IPS-18c (cell line): ENCODE measurements around the gene CCDC60.

ENCODE experiments used
- H3K4me3 ChIP-seq: 2 replicates; pipeline ENCODE4 v1.7.0; 2013; ENCODE audit warnings: low read depth, mild to moderate bottlenecking, low read length, moderate library complexity; ENCODE audit not compliant: insufficient read depth
- H3K9me3 ChIP-seq: one replicate; pipeline ENCODE4 v1.6.1; 2013; ENCODE audit warnings: mild to moderate bottlenecking, low read length, moderate library complexity; ENCODE audit not compliant: control insufficient read depth, insufficient read depth

The CCDC60 gene

DNA sequence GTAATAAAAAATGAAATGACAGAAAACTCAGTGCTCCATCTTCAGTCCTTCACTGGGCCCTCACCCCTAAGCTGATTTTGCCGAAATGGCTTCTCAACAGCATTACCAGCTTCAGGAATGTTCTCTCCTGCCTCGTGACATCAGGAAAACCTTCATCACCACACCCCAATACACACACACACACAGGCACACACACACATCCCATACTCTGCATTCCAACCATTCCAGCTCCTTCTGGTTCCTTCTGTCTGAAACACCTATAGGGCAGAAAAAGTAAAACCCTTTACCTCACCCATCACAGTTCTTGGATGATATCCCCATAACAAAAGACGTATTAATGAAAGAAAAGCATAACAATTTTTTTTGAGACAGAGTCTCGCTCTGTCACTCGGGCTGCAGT, 75.9 kb downstream of the CCDC60 start:
- Histone ChIP-seq H3K9me3 (no peaks in the 10 kb centered on the region), H3K4me3 (no peak overlapping the region)

GRCh38 chr12:119412306-119412705, 77.8 kb downstream of the CCDC60 start:
- no peak overlapping the region for H3K4me3 ChIP-seq
- H3K9me3 ChIP-seq: no peaks in the 10 kb centered on the region

- Histone ChIP-seq H3K4me3 (no peak overlapping the region), H3K9me3 (no peaks in the 10 kb centered on the region)
These were observed 78.6 kb downstream of the CCDC60 start for GRCh38 chr12:119412811-119413794.

DNA sequence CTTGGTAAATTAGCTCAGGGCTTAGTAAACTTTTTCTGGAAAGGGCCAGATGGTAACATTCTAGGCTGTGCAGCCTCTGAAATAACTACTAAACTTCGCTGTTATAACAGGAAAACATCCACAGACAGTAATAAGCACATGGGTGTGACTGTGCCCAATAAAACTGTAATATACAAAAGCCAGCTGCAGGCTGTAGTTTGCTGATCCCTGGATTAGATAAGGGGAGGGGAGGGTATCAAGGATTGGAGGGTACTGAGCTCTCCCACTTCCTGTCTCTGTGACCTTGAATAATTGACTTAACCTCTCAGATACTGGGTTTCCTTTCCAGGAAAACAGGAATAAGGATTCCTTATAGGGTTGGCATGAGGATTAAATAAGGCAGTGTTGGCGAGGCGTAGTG, 81.2 kb downstream of the CCDC60 start:
- no peak overlapping the region for H3K4me3 ChIP-seq
- no peaks in the 10 kb centered on the region for H3K9me3 ChIP-seq

DNA sequence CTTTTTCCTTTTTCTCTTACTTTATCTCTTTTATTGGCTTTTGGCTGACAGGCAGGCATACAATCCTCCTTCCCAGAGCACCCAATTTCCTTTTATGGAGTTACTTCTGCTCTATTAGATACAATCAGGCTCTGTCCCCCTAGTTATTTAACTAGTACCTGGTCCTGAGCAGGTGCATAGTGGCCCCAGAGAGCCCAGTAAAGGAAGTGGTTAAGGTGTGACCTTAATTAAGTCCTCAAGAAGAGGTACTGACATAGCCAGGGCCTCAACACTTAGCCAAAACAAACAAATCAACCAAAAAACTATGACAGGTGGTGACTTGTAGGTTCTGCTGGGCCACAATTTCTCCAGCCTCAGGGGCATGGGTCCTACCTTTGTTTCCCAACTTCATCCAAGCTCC, 82.9 kb downstream of the CCDC60 start:
- Histone ChIP-seq H3K9me3 (no peaks in the 10 kb centered on the region), H3K4me3 (no peak overlapping the region)

DNA sequence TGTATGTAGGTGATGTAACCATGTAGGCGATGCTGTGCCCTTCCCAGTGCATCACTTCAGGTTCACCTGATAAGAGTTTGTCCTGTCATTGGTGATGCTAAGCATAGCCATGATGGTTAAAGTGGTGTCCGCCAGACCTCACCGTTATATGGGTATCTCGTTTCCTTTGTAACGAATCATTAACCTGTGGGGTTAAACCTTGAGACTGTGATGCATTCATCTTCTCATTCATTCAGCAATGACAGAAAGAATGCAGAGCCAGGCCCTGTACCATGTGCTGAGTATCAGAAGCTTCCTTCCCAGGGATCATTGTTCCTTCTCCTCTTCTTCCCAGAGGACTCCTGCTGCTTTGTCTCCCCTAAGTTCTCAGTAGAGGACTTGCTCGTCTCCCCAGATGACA, 84.9 kb downstream of the CCDC60 start:
- H3K4me3 ChIP-seq: no peak overlapping the region
- H3K9me3 ChIP-seq: no peaks in the 10 kb centered on the region

GRCh38 chr12:119423285-119423684, 88.8 kb downstream of the CCDC60 start:
- H3K9me3 ChIP-seq: no peaks in the 10 kb centered on the region
- no peak overlapping the region for H3K4me3 ChIP-seq

DNA sequence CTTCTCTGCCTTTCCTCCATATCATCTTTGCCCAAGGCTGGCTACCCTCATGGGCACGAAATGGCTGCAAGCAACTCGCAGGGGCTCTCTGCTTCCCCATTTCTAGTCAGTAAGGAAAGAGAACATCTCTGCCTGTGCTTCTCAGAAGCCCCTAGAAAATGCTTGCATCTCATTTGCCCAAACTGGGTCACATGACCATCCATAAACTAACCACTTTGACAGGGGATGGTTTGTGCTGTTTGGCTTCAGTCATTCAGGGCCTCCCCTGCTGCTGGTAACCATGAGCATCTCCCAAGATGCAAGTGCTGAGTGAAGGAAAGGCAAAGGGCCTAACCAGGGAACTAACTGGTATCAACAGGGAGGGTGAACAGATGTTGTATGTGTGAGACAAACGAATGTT, 91.1 kb downstream of the CCDC60 start:
- H3K9me3 ChIP-seq: no peaks in the 10 kb centered on the region

DNA sequence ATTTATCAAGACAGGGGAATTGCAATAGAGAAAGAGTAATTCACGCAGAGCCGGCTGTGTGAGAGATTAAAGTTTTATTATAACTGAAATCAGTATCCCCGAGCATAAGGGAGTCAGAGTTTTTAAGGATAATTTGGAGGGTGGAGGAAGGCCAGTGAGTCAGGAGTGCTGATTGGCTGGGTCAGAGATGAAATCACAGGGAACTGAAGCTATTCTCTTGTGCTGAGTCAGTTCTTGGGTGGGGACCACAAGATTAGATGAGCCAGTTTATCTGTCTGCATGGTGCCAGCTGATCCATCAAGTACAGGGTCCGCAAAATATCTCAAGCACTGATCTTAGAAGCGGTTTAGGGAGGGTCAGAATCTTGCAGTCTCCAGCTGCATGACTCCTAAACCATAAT, 96.6 kb downstream of the CCDC60 start:
- Histone ChIP-seq H3K4me3 (no peak overlapping the region), H3K9me3 (no peaks in the 10 kb centered on the region)

More for the DNA sequence above, 91.1 kb downstream of the CCDC60 start:
- no peak overlapping the region for H3K4me3 ChIP-seq

- no peaks in the 10 kb centered on the region for H3K9me3 ChIP-seq
- no peak overlapping the region for H3K4me3 ChIP-seq
These were observed 98.4 kb downstream of the CCDC60 start for GRCh38 chr12:119432949-119433348.

DNA sequence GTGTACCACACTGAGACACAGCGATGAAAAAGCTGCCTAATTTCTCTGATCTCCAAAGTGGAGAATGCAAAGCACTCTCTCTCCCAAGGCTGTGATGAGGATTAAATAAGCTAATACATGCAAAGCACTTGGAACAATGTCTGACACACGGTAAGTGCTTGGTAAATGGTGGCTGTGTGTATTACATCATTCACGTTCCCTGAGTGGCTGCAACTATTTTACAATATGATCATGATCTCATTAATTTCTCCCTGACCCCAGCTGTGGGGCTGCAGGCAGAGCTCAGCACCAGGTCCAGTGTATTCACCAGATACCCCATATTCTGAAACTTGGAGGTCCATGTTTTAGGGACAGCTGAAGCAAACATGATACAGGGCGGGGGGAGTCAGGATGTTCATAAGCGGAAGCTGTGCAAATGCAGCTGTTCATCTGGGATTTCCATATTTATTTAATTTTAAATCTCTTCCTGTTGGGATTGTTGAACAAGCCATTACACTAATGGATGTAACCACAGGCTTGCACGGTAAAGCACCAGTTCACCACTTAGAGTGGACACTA, 106.4 kb downstream of the CCDC60 start:
- H3K9me3 ChIP-seq: no peaks in the 10 kb centered on the region
- no peak overlapping the region for H3K4me3 ChIP-seq

- H3K4me3 ChIP-seq: no peak overlapping the region
These were observed 110.0 kb downstream of the CCDC60 start for GRCh38 chr12:119444462-119445044.

GRCh38 chr12:119446459-119446858, 111.9 kb downstream of the CCDC60 start:
- Histone ChIP-seq H3K9me3 (no peaks in the 10 kb centered on the region), H3K4me3 (no peak overlapping the region)

More at GRCh38 chr12:119444462-119445044, 110.0 kb downstream of the CCDC60 start:
- no peaks in the 10 kb centered on the region for H3K9me3 ChIP-seq

- H3K9me3 ChIP-seq: no peaks in the 10 kb centered on the region
- no peak overlapping the region for H3K4me3 ChIP-seq
These were observed 112.6 kb downstream of the CCDC60 start for GRCh38 chr12:119447126-119447525.

DNA sequence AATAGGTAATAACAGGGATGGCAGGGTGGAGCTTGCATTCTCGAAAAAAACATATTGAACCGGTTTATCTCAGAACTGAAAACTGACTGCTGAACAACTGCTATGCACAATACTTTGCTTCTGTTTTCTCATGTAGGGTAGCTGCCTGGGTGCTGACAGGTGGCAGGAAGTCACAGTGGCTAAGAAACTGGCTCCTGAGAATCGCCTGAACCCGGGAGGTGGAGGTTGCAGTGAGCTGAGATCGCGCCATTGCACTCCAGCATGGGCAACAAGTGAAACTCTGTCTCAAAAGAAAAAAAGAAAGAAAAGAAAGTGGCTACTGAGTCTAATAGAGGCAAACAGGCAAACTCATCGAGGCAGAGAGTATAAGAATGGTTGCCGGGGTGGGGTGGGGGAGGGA, 113.1 kb downstream of the CCDC60 start:
- Histone ChIP-seq H3K9me3 (no peaks in the 10 kb centered on the region), H3K4me3 (no peak overlapping the region)

- Histone ChIP-seq H3K9me3 (no peaks in the 10 kb centered on the region), H3K4me3 (no peak overlapping the region)
These were observed 114.1 kb downstream of the CCDC60 start for GRCh38 chr12:119448611-119449131.

DNA sequence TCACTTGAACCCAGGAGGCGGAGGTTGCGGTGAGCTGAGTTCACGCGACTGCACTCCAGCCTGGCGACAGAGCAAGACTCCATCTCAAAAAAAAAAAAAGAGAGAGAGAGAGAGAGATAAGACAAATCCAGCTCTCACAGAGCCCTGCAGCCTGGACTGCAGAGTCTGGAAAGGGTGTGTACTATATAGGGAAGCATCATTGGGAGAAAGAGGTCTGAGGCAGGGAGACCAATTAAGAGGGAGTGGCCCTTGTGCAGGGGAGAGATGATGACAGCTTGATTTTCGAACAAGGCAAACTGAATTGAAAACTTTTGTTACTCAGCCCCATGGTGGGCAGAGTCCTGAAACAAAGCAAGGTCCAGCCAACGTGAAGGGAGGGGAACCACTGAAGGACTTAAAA, 116.2 kb downstream of the CCDC60 start:
- no peaks in the 10 kb centered on the region for H3K9me3 ChIP-seq
- no peak overlapping the region for H3K4me3 ChIP-seq

DNA sequence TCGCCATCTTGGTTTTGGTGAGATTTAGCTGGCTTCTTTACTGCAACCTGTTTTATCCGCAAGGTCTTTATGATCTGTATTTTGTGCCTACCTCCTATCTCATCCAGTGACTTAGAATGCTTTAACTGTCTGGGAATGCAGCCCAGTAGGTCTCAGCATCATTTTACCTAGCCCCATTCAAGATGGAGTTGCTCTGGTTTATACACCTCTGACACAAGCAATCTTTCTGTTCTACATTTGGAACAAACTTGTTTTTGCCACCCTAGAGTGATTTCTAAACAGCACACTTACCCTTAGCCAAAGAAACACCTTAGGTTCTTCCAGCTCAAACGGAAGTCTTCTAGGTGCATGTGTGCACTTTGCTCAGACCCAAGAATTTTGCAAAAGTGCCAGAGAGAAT, 122.3 kb downstream of the CCDC60 start:
- Histone ChIP-seq H3K4me3 (no peak overlapping the region), H3K9me3 (no peaks in the 10 kb centered on the region)
